Sigmoid colon (tissue), 4 donors: ENCODE data around the gene OXSR1.

Experiments used
- CTCF ChIP-seq, 4 experiments: fragments of 450-650 bp in 3 of 4; fragments of 200-600 bp in 1 of 4; IDR thresholded peaks; one replicate each; pipeline ENCODE4 v1.5.1; 2016 to 2019; ENCODE audit warnings: antibody characterized with exemption in 4 of 4, mild to moderate bottlenecking in 3 of 4, moderate library complexity in 2 of 4
- EP300 ChIP-seq, 4 donors: sonication (generic); formaldehyde crosslinking; IDR thresholded peaks; one replicate each; pipeline ENCODE4 v1.6.1; 2017; ENCODE audit warnings: antibody characterized with exemption in 4 of 4
- POLR2A ChIP-seq, 2 donors: fragments of 450-650 bp; IDR thresholded peaks; one replicate each; pipeline ENCODE4 v1.6.1; 2016; ENCODE audit warnings: antibody characterized with exemption in 2 of 2, mild to moderate bottlenecking in 2 of 2, moderate library complexity in 2 of 2

- TF ChIP-seq CTCF (IDR thresholded peaks at IDR 0.05) (no peak), EP300 (IDR thresholded peaks at IDR 0.05) (no peak), POLR2A (IDR thresholded peaks at IDR 0.05) (no peak)
Observed at GRCh38 chr3:38143511-38143910, 21.8 kb upstream of the OXSR1 start.
